ENCODE results near the gene FSTL1.

FSTL1 gene

GRCh38 chr3:120369037-120369467 lies 81.7 kb downstream of the FSTL1 start:
- Histone ChIP-seq H3K4me1 (ENCODE audit: control insufficient read depth, insufficient read depth, low read length) (no peaks in the 10 kb centered on the region), H3K4me3 (ENCODE audit: low read depth, low read length) (no peak overlapping the region), H3K9ac (ENCODE audit: low read depth, low read length) (no peak overlapping the region), H3K27me3 (ENCODE audit: control insufficient read depth, insufficient read depth, low read length) (no peaks in the 10 kb centered on the region), H3K9me3 (ENCODE audit: control insufficient read depth, insufficient read depth, low read length) (peaks cover 2% of the 10 kb centered on the region), H3K36me3 (ENCODE audit: control insufficient read depth, insufficient read depth, low read length) (no peaks in the 10 kb centered on the region)

- no peaks in the 10 kb centered on the region for H3K27me3 ChIP-seq (ENCODE audit: control insufficient read depth, insufficient read depth, low read length)
- H3K4me1 ChIP-seq (ENCODE audit: control insufficient read depth, insufficient read depth, low read length): no peaks in the 10 kb centered on the region
- H3K36me3 ChIP-seq (ENCODE audit: control insufficient read depth, insufficient read depth, low read length): no peaks in the 10 kb centered on the region
- peaks cover 2% of the 10 kb centered on the region for H3K9me3 ChIP-seq (ENCODE audit: control insufficient read depth, insufficient read depth, low read length)
- no peak overlapping the region for H3K9ac ChIP-seq (ENCODE audit: low read depth, low read length)
- H3K4me3 ChIP-seq (ENCODE audit: low read depth, low read length): no peak overlapping the region
Observed at GRCh38 chr3:120368172-120368571, 82.6 kb downstream of the FSTL1 start.

GRCh38 chr3:120364821-120365220 lies 86.0 kb downstream of the FSTL1 start:
- H3K4me3 ChIP-seq (ENCODE audit: low read depth, low read length): no peak overlapping the region
- H3K9ac ChIP-seq (ENCODE audit: low read depth, low read length): no peak overlapping the region
- H3K36me3 ChIP-seq (ENCODE audit: control insufficient read depth, insufficient read depth, low read length): no peaks in the 10 kb centered on the region
- no peaks in the 10 kb centered on the region for H3K27me3 ChIP-seq (ENCODE audit: control insufficient read depth, insufficient read depth, low read length)
- H3K9me3 ChIP-seq (ENCODE audit: control insufficient read depth, insufficient read depth, low read length): no peaks in the 10 kb centered on the region
- H3K4me1 ChIP-seq (ENCODE audit: control insufficient read depth, insufficient read depth, low read length): no peaks in the 10 kb centered on the region

DNA sequence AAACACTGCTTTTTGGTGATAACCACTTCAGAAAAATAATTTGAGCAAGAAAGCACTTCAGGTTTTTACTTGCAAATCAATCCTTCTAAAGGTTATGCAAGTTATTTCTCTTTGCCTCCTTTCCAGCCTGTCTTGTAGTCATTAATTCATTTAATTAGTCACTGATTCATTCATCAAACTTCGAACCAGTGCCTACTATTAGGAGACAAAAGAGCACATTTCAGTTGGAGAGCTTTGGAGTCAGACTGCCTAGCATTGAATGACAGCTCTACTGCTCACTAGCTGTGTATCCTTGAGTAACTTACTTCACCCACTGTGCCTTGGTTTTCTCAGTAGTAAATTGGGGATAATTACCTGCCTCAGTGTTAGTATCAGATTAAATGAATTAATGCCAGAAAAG lies 86.7 kb downstream of the FSTL1 start:
- no peaks in the 10 kb centered on the region for H3K9me3 ChIP-seq (ENCODE audit: control insufficient read depth, insufficient read depth, low read length)
- no peaks in the 10 kb centered on the region for H3K36me3 ChIP-seq (ENCODE audit: control insufficient read depth, insufficient read depth, low read length)
- H3K4me1 ChIP-seq (ENCODE audit: control insufficient read depth, insufficient read depth, low read length): no peaks in the 10 kb centered on the region
- no peak overlapping the region for H3K9ac ChIP-seq (ENCODE audit: low read depth, low read length)
- H3K27me3 ChIP-seq (ENCODE audit: control insufficient read depth, insufficient read depth, low read length): no peaks in the 10 kb centered on the region
- no peak overlapping the region for H3K4me3 ChIP-seq (ENCODE audit: low read depth, low read length)

DNA sequence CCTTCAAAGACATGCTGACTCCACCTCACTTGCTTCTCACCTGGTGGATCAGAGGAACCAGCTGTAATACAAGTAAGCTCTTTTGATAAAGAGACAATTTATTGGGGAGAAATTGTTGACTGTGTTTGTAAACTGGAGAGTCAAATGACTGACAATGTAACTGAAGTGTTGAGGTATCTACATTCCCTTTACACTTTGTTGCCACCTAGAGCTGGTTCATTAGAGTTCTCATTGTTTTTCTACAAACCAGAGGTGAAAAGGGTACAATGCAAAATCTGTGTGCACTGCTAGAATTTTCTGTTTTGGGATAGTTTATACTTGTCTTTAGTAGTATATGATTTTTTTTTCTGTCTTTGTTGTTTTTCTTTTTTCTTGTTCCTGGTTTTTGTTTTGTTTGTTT lies 93.0 kb downstream of the FSTL1 start:
- Histone ChIP-seq H3K36me3 (ENCODE audit: control insufficient read depth, insufficient read depth, low read length) (no peaks in the 10 kb centered on the region), H3K27me3 (ENCODE audit: control insufficient read depth, insufficient read depth, low read length) (no peaks in the 10 kb centered on the region), H3K9ac (ENCODE audit: low read depth, low read length) (no peak overlapping the region), H3K4me1 (ENCODE audit: control insufficient read depth, insufficient read depth, low read length) (no peaks in the 10 kb centered on the region), H3K4me3 (ENCODE audit: low read depth, low read length) (no peak overlapping the region), H3K9me3 (ENCODE audit: control insufficient read depth, insufficient read depth, low read length) (no peaks in the 10 kb centered on the region)

- Histone ChIP-seq H3K9ac (ENCODE audit: low read depth, low read length) (no peak overlapping the region), H3K9me3 (ENCODE audit: control insufficient read depth, insufficient read depth, low read length) (no peaks in the 10 kb centered on the region), H3K4me3 (ENCODE audit: low read depth, low read length) (no peak overlapping the region), H3K27me3 (ENCODE audit: control insufficient read depth, insufficient read depth, low read length) (no peaks in the 10 kb centered on the region), H3K4me1 (ENCODE audit: control insufficient read depth, insufficient read depth, low read length) (no peaks in the 10 kb centered on the region), H3K36me3 (ENCODE audit: control insufficient read depth, insufficient read depth, low read length) (no peaks in the 10 kb centered on the region)
Observed at GRCh38 chr3:120355486-120355885, 95.3 kb downstream of the FSTL1 start.

GRCh38 chr3:120353463-120353862 lies 97.3 kb downstream of the FSTL1 start:
- no peaks in the 10 kb centered on the region for H3K9me3 ChIP-seq (ENCODE audit: control insufficient read depth, insufficient read depth, low read length)
- peaks cover 6% of the 10 kb centered on the region for H3K4me1 ChIP-seq (ENCODE audit: control insufficient read depth, insufficient read depth, low read length)
- peaks cover under 1% of the 10 kb centered on the region for H3K27me3 ChIP-seq (ENCODE audit: control insufficient read depth, insufficient read depth, low read length)
- H3K36me3 ChIP-seq (ENCODE audit: control insufficient read depth, insufficient read depth, low read length): no peaks in the 10 kb centered on the region
- H3K9ac ChIP-seq (ENCODE audit: low read depth, low read length): no peak overlapping the region
- no peak overlapping the region for H3K4me3 ChIP-seq (ENCODE audit: low read depth, low read length)

DNA sequence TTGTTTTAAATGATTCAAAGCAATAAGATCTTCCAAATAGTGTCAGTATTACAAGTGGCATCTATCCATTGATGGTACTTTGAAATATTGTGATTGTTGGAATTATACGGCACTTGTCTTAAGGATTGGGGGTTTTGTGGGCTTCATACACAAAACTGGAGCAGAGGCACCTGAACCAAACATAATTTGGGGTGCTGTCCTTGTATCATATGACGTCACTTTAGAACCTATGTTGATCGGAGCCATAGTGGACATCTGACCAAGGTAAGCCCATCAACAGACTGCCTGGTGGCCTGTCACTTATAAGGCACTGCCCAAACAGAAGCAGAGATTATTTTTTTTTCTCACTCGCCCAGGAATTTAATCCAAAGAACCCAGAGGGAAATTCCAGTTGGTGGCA lies 98.8 kb downstream of the FSTL1 start:
- no peak overlapping the region for H3K9ac ChIP-seq (ENCODE audit: low read depth, low read length)

GRCh38 chr3:120350401-120350941 lies 100.3 kb downstream of the FSTL1 start:
- peaks cover 9% of the 10 kb centered on the region for H3K4me1 ChIP-seq (ENCODE audit: control insufficient read depth, insufficient read depth, low read length)
- H3K9ac ChIP-seq (ENCODE audit: low read depth, low read length): no peak overlapping the region
- H3K36me3 ChIP-seq (ENCODE audit: control insufficient read depth, insufficient read depth, low read length): no peaks in the 10 kb centered on the region
- H3K9me3 ChIP-seq (ENCODE audit: control insufficient read depth, insufficient read depth, low read length): no peaks in the 10 kb centered on the region
- H3K4me3 ChIP-seq (ENCODE audit: low read depth, low read length): no peak overlapping the region
- H3K27me3 ChIP-seq (ENCODE audit: control insufficient read depth, insufficient read depth, low read length): peaks cover 10% of the 10 kb centered on the region

More for the DNA sequence above, 98.8 kb downstream of the FSTL1 start:
- H3K4me3 ChIP-seq (ENCODE audit: low read depth, low read length): no peak overlapping the region
- H3K9me3 ChIP-seq (ENCODE audit: control insufficient read depth, insufficient read depth, low read length): no peaks in the 10 kb centered on the region
- peaks cover 10% of the 10 kb centered on the region for H3K27me3 ChIP-seq (ENCODE audit: control insufficient read depth, insufficient read depth, low read length)
- H3K4me1 ChIP-seq (ENCODE audit: control insufficient read depth, insufficient read depth, low read length): peaks cover 9% of the 10 kb centered on the region
- no peaks in the 10 kb centered on the region for H3K36me3 ChIP-seq (ENCODE audit: control insufficient read depth, insufficient read depth, low read length)

GRCh38 chr3:120349855-120350125 lies 101.0 kb downstream of the FSTL1 start:
- H3K36me3 ChIP-seq (ENCODE audit: control insufficient read depth, insufficient read depth, low read length): no peaks in the 10 kb centered on the region
- H3K4me1 ChIP-seq (ENCODE audit: control insufficient read depth, insufficient read depth, low read length): peaks cover 9% of the 10 kb centered on the region
- H3K9ac ChIP-seq (ENCODE audit: low read depth, low read length): peak overlapping the region; percentile 71
- H3K9me3 ChIP-seq (ENCODE audit: control insufficient read depth, insufficient read depth, low read length): no peaks in the 10 kb centered on the region
- H3K4me3 ChIP-seq (ENCODE audit: low read depth, low read length): peak overlapping the region; percentile 84
- peaks cover 10% of the 10 kb centered on the region for H3K27me3 ChIP-seq (ENCODE audit: control insufficient read depth, insufficient read depth, low read length)

DNA sequence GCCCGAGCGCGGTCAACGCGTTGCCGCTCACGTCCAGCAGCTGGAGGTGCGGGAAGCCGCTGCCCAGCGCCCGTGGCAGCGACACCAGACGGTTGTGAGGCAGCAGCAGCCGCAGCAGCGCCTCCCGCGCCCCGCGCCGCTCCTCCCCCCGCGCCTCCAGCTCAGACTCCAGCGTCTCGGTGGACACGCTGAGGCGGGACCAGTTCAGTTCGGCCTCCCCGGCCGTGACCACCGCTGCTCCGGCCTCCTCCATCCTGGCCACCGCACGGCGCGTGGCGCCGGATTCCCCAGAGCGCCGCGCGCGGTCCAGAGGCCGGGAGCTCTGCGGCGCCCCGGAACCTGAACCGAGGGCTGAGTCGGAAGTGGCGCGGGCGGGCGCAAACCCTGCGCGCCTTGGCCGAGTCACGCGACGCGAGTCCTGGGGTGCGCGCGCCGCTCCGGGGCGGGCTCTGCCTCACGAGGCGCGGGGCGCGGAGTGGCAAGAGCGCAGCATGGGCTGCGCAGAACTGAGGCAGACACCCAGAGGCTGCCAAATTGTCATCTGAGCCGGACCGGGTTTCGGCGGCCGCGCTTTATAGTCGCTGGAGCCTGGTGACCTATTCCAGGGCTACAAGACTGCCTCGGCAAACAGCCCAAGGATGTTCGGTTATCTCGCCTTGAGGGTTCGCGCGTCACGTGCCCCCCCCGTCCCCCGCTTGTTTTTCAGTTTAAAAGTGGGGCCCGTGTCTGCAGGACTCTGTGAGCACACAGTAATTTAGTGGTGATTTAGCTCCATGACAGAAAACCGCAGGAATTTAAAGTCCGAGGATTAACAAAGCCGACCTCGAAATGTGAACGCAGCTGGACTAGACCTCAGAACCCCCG lies 101.6 kb downstream of the FSTL1 start, which contains the start of gene LRRC58:
Gene LRRC58 (minus strand): TSS at position 364 of the 864 bp plus-strand sequence. CDS start 111 bp downstream, at position 253.
- H3K4me3 ChIP-seq (ENCODE audit: low read depth, low read length): peak within 1 kb of the TSS; percentile 84
- H3K9me3 ChIP-seq (ENCODE audit: control insufficient read depth, insufficient read depth, low read length): no peaks in the 10 kb centered on the region
- H3K9ac ChIP-seq (ENCODE audit: low read depth, low read length): peak within 1 kb of the TSS; percentile 71
- H3K4me1 ChIP-seq (ENCODE audit: control insufficient read depth, insufficient read depth, low read length): peaks cover 9% of the 10 kb centered on the region
- H3K36me3 ChIP-seq (ENCODE audit: control insufficient read depth, insufficient read depth, low read length): no peaks in the 10 kb centered on the region
- H3K27me3 ChIP-seq (ENCODE audit: control insufficient read depth, insufficient read depth, low read length): peaks cover 10% of the 10 kb centered on the region

Measured in iPS-15b (cell line).